Neuronal stem cell (in vitro differentiated cells): ENCODE data around the gene VSIG10L.

Experiments used
- DNase-seq: peaks from one replicate; pipeline ENCODE4 v3.0.0-alpha.2; 2013; ENCODE audit warnings: low spot score
- H2AFZ ChIP-seq: one replicate; pipeline ENCODE4 v1.6.1; 2013; ENCODE audit warnings: mild to moderate bottlenecking, low read length, inconsistent platforms
- H2AK5ac ChIP-seq: 2 replicates; pipeline ENCODE4 v1.6.1; 2013; ENCODE audit warnings: low read depth, mild to moderate bottlenecking, inconsistent platforms, low read length, moderate library complexity, mixed read lengths
- H2BK120ac ChIP-seq: 2 replicates; pipeline ENCODE4 v1.6.1; 2013; ENCODE audit warnings: low read depth, mild to moderate bottlenecking, inconsistent platforms, low read length, moderate library complexity, mixed read lengths
- H2BK12ac ChIP-seq: one replicate; pipeline ENCODE4 v1.6.1; 2013; ENCODE audit warnings: low read length, inconsistent platforms
- H2BK15ac ChIP-seq: 2 replicates; pipeline ENCODE4 v1.6.1; 2013; ENCODE audit warnings: mild to moderate bottlenecking, low read length, inconsistent platforms, mixed read lengths
- H2BK5ac ChIP-seq: one replicate; pipeline ENCODE4 v1.6.1; 2013; ENCODE audit warnings: inconsistent platforms, mild to moderate bottlenecking, low read length, moderate library complexity
- H3K14ac ChIP-seq: one replicate; pipeline ENCODE4 v1.6.1; 2013; ENCODE audit warnings: low read length, inconsistent platforms
- H3K18ac ChIP-seq: 2 replicates; pipeline ENCODE4 v1.6.1; 2013; ENCODE audit warnings: low read length, inconsistent platforms
- H3K23ac ChIP-seq: 2 replicates; pipeline ENCODE4 v1.6.1; 2013; ENCODE audit warnings: low read depth, mild to moderate bottlenecking, mixed read lengths, low read length, inconsistent platforms; ENCODE audit not compliant: poor library complexity
- H3K27ac ChIP-seq: replicated peaks from 3 replicates; pipeline ENCODE4 v1.5.1; 2013; ENCODE audit warnings: low read length, inconsistent platforms
- H3K27me3 ChIP-seq, 3 experiments: 2 replicates each; pipeline ENCODE4 v1.6.1; 2013; ENCODE audit warnings: low read length in 3 of 3, mild to moderate bottlenecking in 2 of 3, inconsistent platforms in 1 of 3, low read depth in 1 of 3, mixed read lengths in 1 of 3, moderate library complexity in 1 of 3; ENCODE audit not compliant: control insufficient read depth in 3 of 3, insufficient read depth in 3 of 3
- H3K36me3 ChIP-seq, 2 donors: replicated peaks in 1 of 2; 2 replicates each; pipeline ENCODE4 v1.6.1; 2013; ENCODE audit warnings: low read length in 2 of 2; ENCODE audit not compliant: control insufficient read depth in 2 of 2, insufficient read depth in 2 of 2
- H3K4ac ChIP-seq: 2 replicates; pipeline ENCODE4 v1.6.1; 2013; ENCODE audit warnings: inconsistent platforms, mild to moderate bottlenecking, low read length, moderate library complexity
- H3K4me1 ChIP-seq, 2 donors: 1 replicate in 1 of 2; 2 replicates in 1 of 2; pipeline ENCODE4 v1.6.1; 2013; ENCODE audit warnings: low read length in 2 of 2, low read depth in 1 of 2; ENCODE audit not compliant: control insufficient read depth in 2 of 2, insufficient read depth in 1 of 2
- H3K4me2 ChIP-seq: one replicate; pipeline ENCODE4 v1.6.1; 2013; ENCODE audit warnings: mild to moderate bottlenecking, low read length, inconsistent platforms; ENCODE audit not compliant: insufficient read depth, poor library complexity, severe bottlenecking
- H3K4me3 ChIP-seq, 2 donors: 2 replicates each; pipeline ENCODE4 v1.5.1; 2013; ENCODE audit warnings: low read length in 2 of 2, mild to moderate bottlenecking in 2 of 2, inconsistent platforms in 1 of 2, moderate library complexity in 1 of 2
- H3K79me1 ChIP-seq: one replicate; pipeline ENCODE4 v1.6.1; 2013; ENCODE audit warnings: low read depth, mild to moderate bottlenecking, inconsistent platforms, low read length, moderate library complexity
- H3K9ac ChIP-seq: one replicate; pipeline ENCODE4 v1.6.1; 2013; ENCODE audit warnings: mild to moderate bottlenecking, low read depth, low read length, inconsistent platforms; ENCODE audit not compliant: poor library complexity
- H3K9me3 ChIP-seq, 2 donors: replicated peaks in 1 of 2; 2 replicates each; pipeline versions ENCODE3 to v1.6.1; 2013; ENCODE audit warnings: low read length in 2 of 2, mild to moderate bottlenecking in 2 of 2, inconsistent platforms in 1 of 2, low read depth in 1 of 2, mixed read lengths in 1 of 2, moderate library complexity in 1 of 2; ENCODE audit not compliant: control insufficient read depth in 2 of 2, insufficient read depth in 1 of 2
- H4K8ac ChIP-seq: one replicate; pipeline ENCODE4 v1.6.1; 2013; ENCODE audit warnings: low read depth, mild to moderate bottlenecking, inconsistent platforms, low read length, moderate library complexity
- H4K91ac ChIP-seq: one replicate; pipeline ENCODE4 v1.6.1; 2013; ENCODE audit warnings: low read length, low read depth, mild to moderate bottlenecking, inconsistent platforms; ENCODE audit not compliant: poor library complexity
- WGBS, 2 donors: extraction: QIAGEN DNeasy Blood & Tissue Kit; methylation state at CpG; one replicate each; pipeline ENCODE4 v1.1.7; 2013; ENCODE audit warnings: missing lambda C conversion rate in 2 of 2, mixed read lengths in 1 of 2; ENCODE audit not compliant: insufficient read length in 2 of 2, insufficient replicate concordance in 1 of 2; ENCODE audit errors: extremely low coverage in 2 of 2; 5-methylcytosine and 5-hydroxymethylcytosine counted together

Gene VSIG10L

GRCh38 chr19:51337141-51337860 lies 4.6 kb downstream of the VSIG10L start:
- H3K27ac ChIP-seq, result no peak overlapping the region
- DNase-seq, result no peak
- H4K91ac ChIP-seq, result no peak overlapping the region
- no peak overlapping the region for H3K14ac ChIP-seq
- no peak overlapping the region for H2AFZ ChIP-seq
- no peaks in the 10 kb centered on the region for H3K36me3 ChIP-seq
- no peak overlapping the region for H3K9ac ChIP-seq
- WGBS, 2 donors, result no CpG with 5 or more reads among the region's 13 CpGs
- no peak overlapping the region for H3K4me2 ChIP-seq
- no peak overlapping the region for H2BK12ac ChIP-seq
- peaks cover 2 to 5% of the 10 kb centered on the region in 2 donors for H3K4me1 ChIP-seq
- no peak overlapping the region for H4K8ac ChIP-seq
- H2BK15ac ChIP-seq, result peak overlapping the region; percentile 84
- H3K4ac ChIP-seq, result no peak overlapping the region
- peaks cover 0 to 15% (median 7%) of the 10 kb centered on the region in 3 experiments for H3K27me3 ChIP-seq
- peak overlapping the region; percentile 87 for H2BK120ac ChIP-seq
- H3K18ac ChIP-seq, result no peak overlapping the region
- no peak overlapping the region for H3K4me3 ChIP-seq
- no peak overlapping the region for H3K23ac ChIP-seq
- peaks cover 2% of the 10 kb centered on the region for H3K79me1 ChIP-seq
- peak overlapping the region; percentile 81 for H2AK5ac ChIP-seq
- peak overlapping the region; percentile 53 for H2BK5ac ChIP-seq
- H3K9me3 ChIP-seq, result peaks cover 0 to 4% of the 10 kb centered on the region in 2 donors

DNA sequence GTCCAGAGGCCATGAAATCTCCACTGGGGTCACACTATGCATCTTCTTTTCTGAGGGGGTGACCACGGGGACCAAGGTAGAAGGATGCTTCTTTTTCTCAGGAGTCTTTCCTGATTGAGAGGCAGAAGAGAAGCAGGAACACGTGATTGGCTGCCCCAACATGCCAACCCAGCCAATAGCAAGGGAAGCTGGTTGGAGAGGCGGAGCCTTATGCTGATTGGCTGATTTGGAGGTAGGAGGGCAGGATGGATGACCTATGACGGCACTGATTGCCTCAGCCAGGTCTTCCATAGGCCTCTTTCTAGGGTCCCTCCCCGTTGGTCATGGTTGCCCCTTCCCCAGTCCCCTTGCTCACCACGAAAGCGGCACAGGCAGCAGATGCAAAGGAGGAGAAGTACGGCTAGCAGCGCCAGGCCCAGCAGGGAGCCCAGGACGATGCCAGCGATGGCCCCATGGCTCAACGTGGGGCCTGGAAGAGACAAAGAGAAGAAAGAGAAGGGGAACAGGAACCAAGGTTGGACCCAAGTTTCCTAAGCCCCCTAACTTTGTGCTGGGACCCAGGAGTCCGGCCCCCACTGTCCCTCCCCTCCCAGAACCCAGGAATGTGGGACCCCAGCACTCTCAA lies 8.0 kb downstream of the VSIG10L start:
- Histone ChIP-seq H4K91ac (peak overlapping the region; percentile 32), H3K79me1 (no peaks in the 10 kb centered on the region), H2BK12ac (no peak overlapping the region), H4K8ac (no peak overlapping the region), H2BK5ac (no peak overlapping the region), H3K9me3 (peaks cover 0 to 4% of the 10 kb centered on the region in 2 donors), H3K36me3 (no peaks in the 10 kb centered on the region), H2AFZ (no peak overlapping the region), H2BK120ac (no peak overlapping the region), H3K18ac (no peak overlapping the region), H2AK5ac (peak overlapping the region; percentile 77), H3K4ac (no peak overlapping the region), H3K4me2 (no peak overlapping the region), H3K27ac (no peak overlapping the region), H3K27me3 (no peaks in the 10 kb centered on the region), H3K4me3 (peak overlapping the region in 1 of 2 donors; percentile 57), H3K9ac (no peak overlapping the region), H2BK15ac (no peak overlapping the region), H3K14ac (no peak overlapping the region), H3K4me1 (no peaks in the 10 kb centered on the region), H3K23ac (peak overlapping the region; percentile 58)
- DNase-seq, result no peak
- WGBS, 2 donors, result no CpG with 5 or more reads among the region's 13 CpGs

GRCh38 chr19:51331716-51332115 lies 10.2 kb downstream of the VSIG10L start:
- H4K8ac ChIP-seq, result no peak overlapping the region
- no peak for DNase-seq
- H3K36me3 ChIP-seq, result no peaks in the 10 kb centered on the region
- no peak overlapping the region for H3K4me3 ChIP-seq
- H3K14ac ChIP-seq, result no peak overlapping the region
- no peak overlapping the region for H3K4ac ChIP-seq
- H2BK120ac ChIP-seq, result no peak overlapping the region
- H3K9me3 ChIP-seq, result peaks cover 0 to 4% of the 10 kb centered on the region in 2 donors
- H2BK12ac ChIP-seq, result no peak overlapping the region
- peaks cover 0 to 7% (median 3%) of the 10 kb centered on the region in 3 experiments for H3K27me3 ChIP-seq
- H3K18ac ChIP-seq, result no peak overlapping the region
- H2AK5ac ChIP-seq, result no peak overlapping the region
- no peak overlapping the region for H3K27ac ChIP-seq
- no peak overlapping the region for H2BK5ac ChIP-seq
- no peak overlapping the region for H3K23ac ChIP-seq
- WGBS, 2 donors, result no CpG with 5 or more reads among the region's 6 CpGs
- peaks cover 0 to 3% of the 10 kb centered on the region in 2 donors for H3K4me1 ChIP-seq
- H3K9ac ChIP-seq, result no peak overlapping the region
- no peak overlapping the region for H2BK15ac ChIP-seq
- H3K79me1 ChIP-seq, result no peaks in the 10 kb centered on the region
- H4K91ac ChIP-seq, result no peak overlapping the region
- no peak overlapping the region for H3K4me2 ChIP-seq
- no peak overlapping the region for H2AFZ ChIP-seq

DNA sequence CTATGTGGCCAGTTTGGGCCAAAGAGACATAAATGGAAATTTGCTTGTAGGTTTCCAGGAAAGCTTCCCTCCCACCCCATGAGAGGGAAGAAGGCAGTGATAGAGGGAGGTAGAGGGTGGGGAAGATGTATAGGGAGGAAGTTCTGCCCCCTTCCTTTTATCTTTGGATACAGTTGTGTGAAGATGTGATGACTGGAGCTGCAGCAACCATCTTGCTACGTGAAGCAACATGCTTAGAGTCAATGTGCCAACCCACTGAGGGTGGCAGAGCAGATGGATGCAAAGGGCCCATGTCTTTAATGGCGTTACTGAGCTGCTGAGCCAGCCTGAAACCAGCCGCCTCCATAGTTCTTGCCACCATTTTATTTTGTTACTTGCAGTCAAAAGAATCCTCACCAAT lies 10.7 kb downstream of the VSIG10L start:
- Histone ChIP-seq H3K23ac (no peak overlapping the region), H3K4me2 (no peak overlapping the region), H2BK12ac (no peak overlapping the region), H2BK15ac (no peak overlapping the region), H3K36me3 (no peaks in the 10 kb centered on the region), H4K8ac (no peak overlapping the region), H3K18ac (no peak overlapping the region), H2AFZ (no peak overlapping the region), H2AK5ac (no peak overlapping the region), H3K79me1 (no peaks in the 10 kb centered on the region), H3K9ac (no peak overlapping the region), H3K4me1 (peaks cover 0 to 3% of the 10 kb centered on the region in 2 donors), H4K91ac (no peak overlapping the region), H3K4me3 (no peak overlapping the region), H2BK120ac (no peak overlapping the region), H3K27me3 (peaks cover 0 to 8% (median 3%) of the 10 kb centered on the region in 3 experiments), H3K14ac (no peak overlapping the region), H3K9me3 (peaks cover 0 to 4% of the 10 kb centered on the region in 2 donors), H2BK5ac (no peak overlapping the region), H3K27ac (no peak overlapping the region), H3K4ac (no peak overlapping the region)
- no CpG with 5 or more reads among the region's 3 CpGs for WGBS, 2 donors
- DNase-seq, result no peak
